HepG2 (cell line): ENCODE results near the gene NEK6. TPM values are rescaled to one million over a fixed set of nuclear protein-coding genes. Genes with fewer than 3 reads are reported as not detected.

Experiments used
- ATAC-seq: fragments of 200-7000 bp; cut with Tn5 transposase; 3 replicates; pipeline ENCODE4 v1.9.1; 2020; ENCODE audit warnings: mild to moderate bottlenecking, moderate library complexity
- BruUV-seq: library from RNA; stranded (reverse); fragments of 400-500 nt; replicated peaks from 2 replicates; lab custom pipeline; 2021; lab: Mats Ljungman, UMichigan
- CTCF ChIA-PET: fragments of 300-600 bp; formaldehyde crosslinking; extraction: SDS; loops from one replicate; lab custom pipeline; 2021; ENCODE audit warnings: low total read pairs, inconsistent platforms, low intra/inter-chr PET ratio; lab: Yijun Ruan, JAX
- POLR2A ChIA-PET: fragments of 350-600 bp; sonication (Branson Sonifier 250); formaldehyde crosslinking; loops from one replicate; lab custom pipeline; 2020; ENCODE audit warnings: antibody characterized with exemption, inconsistent platforms; lab: Yijun Ruan, JAX
- DNase-seq: peaks from one replicate; pipeline ENCODE4 v3.0.0-alpha.2; 2015; ENCODE audit warnings: low spot score
- FAIRE-seq: peaks from 3 replicates; lab custom pipeline; 2011; peaks lifted over from hg19 to GRCh38; lab: Jason Lieb, UNC
- H2AFZ ChIP-seq: one replicate; pipeline ENCODE4 v1.6.1; 2011; ENCODE audit warnings: low read length, inconsistent platforms
- H3K27ac ChIP-seq: fragments of 300-600 bp; 3 replicates; pipeline ENCODE4 v1.8.0; 2011; ENCODE audit warnings: mixed run types, mild to moderate bottlenecking, mixed read lengths, low read length, inconsistent platforms; ENCODE audit not compliant: insufficient read depth; ENCODE audit errors: extremely low read length
- H3K27me3 ChIP-seq, 2 experiments: fragments of 200-600 bp in 1 of 2; 2 replicates in 1 of 2; 3 replicates in 1 of 2; pipeline versions ENCODE4 v1.6.0 to v1.8.0; 2011; ENCODE audit warnings: low read length in 2 of 2, mild to moderate bottlenecking in 2 of 2, moderate library complexity in 2 of 2, inconsistent platforms in 1 of 2; ENCODE audit not compliant: insufficient read depth in 2 of 2, control insufficient read depth in 1 of 2
- H3K36me3 ChIP-seq, 2 experiments: fragments of 200-600 bp in 1 of 2; replicated peaks in 1 of 2; 2 replicates in 1 of 2; 3 replicates in 1 of 2; pipeline versions ENCODE4 v1.5.1 to v1.8.0; 2011; ENCODE audit warnings: low read length in 2 of 2, inconsistent platforms in 1 of 2; ENCODE audit not compliant: insufficient read depth in 2 of 2, control insufficient read depth in 1 of 2
- H3K4me1 ChIP-seq: 2 replicates; pipeline ENCODE4 v1.5.1; 2012; ENCODE audit warnings: low read length, inconsistent platforms; ENCODE audit not compliant: insufficient read depth
- H3K4me2 ChIP-seq: 2 replicates; pipeline ENCODE4 v1.6.0; 2011; ENCODE audit warnings: low read depth, low read length, inconsistent platforms
- H3K4me3 ChIP-seq, 3 experiments: fragments of 200-600 bp in 1 of 3; sonication (generic), shearing (Covaris generic) in 1 of 3; replicated peaks in 1 of 3; 2 replicates each; pipeline ENCODE4 v1.5.1; 2011 to 2016; ENCODE audit warnings: low read length in 3 of 3, inconsistent platforms in 2 of 3, low read depth in 2 of 3, mild to moderate bottlenecking in 2 of 3, control low read depth in 1 of 3, mixed read lengths in 1 of 3; ENCODE audit not compliant: insufficient read depth in 1 of 3
- H3K79me2 ChIP-seq: one replicate; pipeline ENCODE4 v1.6.1; 2011; ENCODE audit warnings: low read length, inconsistent platforms; ENCODE audit not compliant: insufficient read depth
- H3K9ac ChIP-seq: 2 replicates; pipeline ENCODE4 v1.6.0; 2011; ENCODE audit warnings: mild to moderate bottlenecking, low read depth, low read length, inconsistent platforms; ENCODE audit not compliant: insufficient read depth
- H3K9me3 ChIP-seq: 2 replicates; pipeline ENCODE4 v1.5.1; 2012; ENCODE audit warnings: mild to moderate bottlenecking, low read length
- H4K20me1 ChIP-seq: 2 replicates; pipeline ENCODE4 v1.6.0; 2011; ENCODE audit warnings: inconsistent platforms, mild to moderate bottlenecking, low read length, moderate library complexity; ENCODE audit not compliant: insufficient read depth
- AGO2 ChIP-seq: fragments of 200-400 bp; formaldehyde crosslinking; optimal IDR thresholded peaks from 2 replicates; pipeline ENCODE3; 2017; ENCODE audit warnings: mild to moderate bottlenecking, low read depth, low read length, moderate library complexity
- CHD4 ChIP-seq: fragments of 200-600 bp; sonication (generic); IDR thresholded peaks from 2 replicates; pipeline ENCODE4 v1.7.0; 2017; ENCODE audit warnings: mild to moderate bottlenecking, low read length, borderline replicate concordance
- ELF1 ChIP-seq: sonication (generic); formaldehyde crosslinking; IDR thresholded peaks from 2 replicates; pipeline ENCODE4 v1.4.0; 2020; ENCODE audit warnings: missing genetic modification reagents
- HES4 ChIP-seq: sonication (generic); formaldehyde crosslinking; IDR thresholded peaks from 2 replicates; pipeline ENCODE4 v1.9.0; 2021; ENCODE audit warnings: mild to moderate bottlenecking, missing genetic modification reagents, borderline replicate concordance
- HNRNPLL ChIP-seq: fragments of 200-400 bp; formaldehyde crosslinking; IDR thresholded peaks from 2 replicates; pipeline ENCODE4 v1.6.1; 2017; ENCODE audit warnings: mild to moderate bottlenecking, low read depth, low read length; ENCODE audit not compliant: poor library complexity, severe bottlenecking
- JDP2 ChIP-seq: sonication (generic); formaldehyde crosslinking; IDR thresholded peaks from 2 replicates; pipeline ENCODE4 v1.8.1; 2022; ENCODE audit warnings: missing genetic modification reagents, borderline replicate concordance
- POGK ChIP-seq: sonication (generic); formaldehyde crosslinking; conservative IDR thresholded peaks from 2 replicates; pipeline ENCODE4 v1.8.0; 2022; ENCODE audit warnings: mild to moderate bottlenecking, moderate library complexity, missing genetic modification reagents
- RAD21 ChIP-seq: fragments of 450-650 bp; formaldehyde crosslinking; IDR thresholded peaks from 2 replicates; pipeline ENCODE4 v1.5.0; 2020; ENCODE audit warnings: mild to moderate bottlenecking
- RFX1 ChIP-seq: fragments of 450-650 bp; IDR thresholded peaks from 2 replicates; pipeline ENCODE4 v1.6.1; 2017
- RFXANK ChIP-seq: IDR thresholded peaks from 2 replicates; pipeline ENCODE4 v1.6.1; 2016
- SOX6 ChIP-seq, 2 experiments: fragments of 450-650 bp in 1 of 2; sonication (generic) in 1 of 2; formaldehyde crosslinking in 1 of 2; IDR thresholded peaks; 2 replicates each; pipeline versions ENCODE4 v1.4.0 to v1.6.1; 2017 to 2020; ENCODE audit warnings: antibody characterized with exemption in 1 of 2, mild to moderate bottlenecking in 1 of 2, missing genetic modification reagents in 1 of 2
- STAG1 ChIP-seq: sonication (generic); formaldehyde crosslinking; IDR thresholded peaks from 2 replicates; pipeline ENCODE4 v1.4.0; 2020; ENCODE audit warnings: missing genetic modification reagents
- TBL1XR1 ChIP-seq: fragments of 150-350 bp; IDR thresholded peaks from 2 replicates; pipeline ENCODE4 v1.6.1; 2014; ENCODE audit warnings: borderline replicate concordance, low read length; ENCODE audit not compliant: partially characterized antibody
- ZFP1 ChIP-seq: IDR thresholded peaks from 2 replicates; pipeline ENCODE4 v1.6.1; 2016
- ZNF121 ChIP-seq: sonication (generic); formaldehyde crosslinking; IDR thresholded peaks from 2 replicates; pipeline ENCODE4 v1.5.0; 2020; ENCODE audit warnings: mild to moderate bottlenecking, missing genetic modification reagents
- ZNF232 ChIP-seq: sonication (generic); formaldehyde crosslinking; IDR thresholded peaks from 2 replicates; pipeline ENCODE4 v1.4.0; 2020; ENCODE audit warnings: missing genetic modification reagents, borderline replicate concordance
- ZNF256 ChIP-seq: sonication (generic); formaldehyde crosslinking; conservative IDR thresholded peaks from 2 replicates; pipeline ENCODE4 v1.4.0; 2020; ENCODE audit warnings: missing genetic modification reagents
- ZNF30 ChIP-seq: sonication (generic); formaldehyde crosslinking; IDR thresholded peaks from 2 replicates; pipeline ENCODE4 v1.5.0; 2020; ENCODE audit warnings: mild to moderate bottlenecking, missing genetic modification reagents
- ZNF354B ChIP-seq: sonication (generic); formaldehyde crosslinking; IDR thresholded peaks from 2 replicates; pipeline ENCODE4 v1.8.0; 2022; ENCODE audit warnings: mild to moderate bottlenecking, missing genetic modification reagents
- ZNF615 ChIP-seq: sonication (generic); formaldehyde crosslinking; IDR thresholded peaks from 2 replicates; pipeline ENCODE4 v1.5.0; 2020; ENCODE audit warnings: mild to moderate bottlenecking, missing genetic modification reagents, borderline replicate concordance
- ZNF775 ChIP-seq: sonication (generic); formaldehyde crosslinking; IDR thresholded peaks from 2 replicates; pipeline ENCODE4 v1.4.0; 2020; ENCODE audit warnings: missing genetic modification reagents, mild to moderate bottlenecking, moderate library complexity, borderline replicate concordance
- WGBS: methylation state at CpG from one replicate; pipeline ENCODE4 v1.1.6; 2017; ENCODE audit warnings: low lambda C conversion rate; 5-methylcytosine and 5-hydroxymethylcytosine counted together
- in situ Hi-C: cut with HindIII; loops from 2 replicates; pipeline ENCODE4 v1.10.0; 2017; ENCODE audit warnings: low pct_unique_long_range_greater_than_20kb; ENCODE audit not compliant: extremely low pct_ligation_motif_present
- intact Hi-C: fragments of 100-400 bp; cut with micrococcal nuclease; formaldehyde crosslinking; loops from one replicate; pipeline ENCODE4 v1.10.0; 2022; ENCODE audit not compliant: unreplicated experiment
- polyA plus RNA-seq, 8 experiments: library from polyadenylated mRNA; depleted of rRNA in 3 of 8; stranded (reverse) in 7 of 8; unstranded in 1 of 8; fragments of >200 nt; fragmentation: Illumina TruSeq in 4 of 8; extraction: Trizol in 4 of 8; gene quantifications; 2 replicates each; pipeline versions ENCODE4 v1.2.1 to v1.2.3, GENCODE V29; 2011 to 2016; ENCODE audit warnings: low read depth in 4 of 8, missing spikeins in 1 of 8, mixed read lengths in 1 of 8; ENCODE audit not compliant: insufficient read depth in 1 of 8
- total RNA-seq, 5 experiments: library from RNA; depleted of rRNA; stranded (reverse); fragments of >200 nt; fragmentation: Illumina TruSeq; extraction: Trizol; gene quantifications; 2 replicates each; pipeline ENCODE4 v1.2.3, GENCODE V29; 2016; ENCODE audit warnings: low read depth in 1 of 5

NEK6 gene
- total and polyA plus RNA-seq, 2 of the 13 experiments (the other 11 are each of a cell fraction or from before 2014, with no cell fraction given): 30.4 to 119 TPM

- peak; percentile 77 for TF ChIP-seq STAG1 (CRISPR knock-in tag)
- 0 out of 2 replicates have a peak, but pooled peaks have one; percentile 18 for TF ChIP-seq ELF1 (CRISPR knock-in tag)
- no peak for TF ChIP-seq SOX6 (IDR thresholded peaks at IDR 0.05)
- peak; percentile 14; the same call in 1 of the 2 replicates for TF ChIP-seq SOX6 (CRISPR knock-in tag; IDR thresholded peaks at IDR 0.05)
- TF ChIP-seq ZNF121 (CRISPR knock-in tag): peak; percentile 70; the same call in 1 of the 2 replicates
- peak; percentile 48 for TF ChIP-seq RAD21 (CRISPR knock-in tag)
- TF ChIP-seq AGO2: peak; percentile 52
- no peak for TF ChIP-seq ZNF232 (CRISPR knock-in tag)
- TF ChIP-seq, all 625 proteins: peak for 18
Observed at GRCh38 chr9:124320062-124320973, 62.6 kb downstream of the NEK6 start (continued).

- H3K79me2 ChIP-seq: no peaks in the 10 kb centered on the region
- no peaks in the 10 kb centered on the region for H3K27me3 ChIP-seq
- peaks cover 7% of the 10 kb centered on the region; the same call in 1 of the 2 replicates for H4K20me1 ChIP-seq
- no peak overlapping the region for H3K4me2 ChIP-seq
- 94% methylated on average over 8 of the region's 12 CpGs for WGBS
- no peaks in the 10 kb centered on the region for H3K4me1 ChIP-seq
- H2AFZ ChIP-seq: no peak overlapping the region
- no peak for DNase-seq
- ChIA-PET CTCF (interaction anchor here (2.4 to 3.4 kb wide), 2 partner anchors 189 to 194 kb away, joined by 18 to 27 read pairs; no protein-coding TSS in a partner anchor), POLR2A (no interaction called here)
- BruUV-seq: no TSS peak
- no peak for FAIRE-seq
- no peak for ATAC-seq
- TF ChIP-seq ZNF232 (CRISPR knock-in tag): no peak
- no peak for TF ChIP-seq HES4
- no peak for TF ChIP-seq RFX1
- TF ChIP-seq ZNF256 (CRISPR knock-in tag): no peak
- TF ChIP-seq ZNF30: no peak
- TF ChIP-seq TBL1XR1: no peak
- no peak for TF ChIP-seq ZNF354B
- TF ChIP-seq ZFP1 (CRISPR knock-in tag): no peak
- no peak for TF ChIP-seq ZNF615 (CRISPR knock-in tag)
- TF ChIP-seq HNRNPLL: no peak
- no peak for TF ChIP-seq JDP2 (CRISPR knock-in tag)
- TF ChIP-seq RFXANK (CRISPR knock-in tag): no peak
- no peak for TF ChIP-seq POGK
- no peak for TF ChIP-seq ZNF775 (CRISPR knock-in tag)
- TF ChIP-seq CHD4: no peak
- in situ Hi-C loops: loop anchor here (5.0 kb wide), 1 partner anchor 194 kb away; no protein-coding TSS in a partner anchor
- H3K4me3 ChIP-seq: no peak overlapping the region
- intact Hi-C loops: no loop called here
- H3K9ac ChIP-seq: no peak overlapping the region
- no peaks in the 10 kb centered on the region for H3K9me3 ChIP-seq
- peaks cover 36 to 59% of the 10 kb centered on the region in 2 experiments for H3K36me3 ChIP-seq
- no peak overlapping the region for H3K27ac ChIP-seq
Observed at GRCh38 chr9:124321416-124321815, 63.7 kb downstream of the NEK6 start.
